ACC112 (cell line): Measurements from ENCODE around the gene NAT14.

Experiments used
- H2AFZ ChIP-seq: fragments of 200-600 bp; sonication (generic); one replicate; pipeline ENCODE4 v1.6.0; 2017; ENCODE audit warnings: antibody characterized with exemption, low read length; ENCODE audit not compliant: unreplicated experiment
- H3K27ac ChIP-seq: fragments of 200-600 bp; sonication (generic); 2 replicates; pipeline ENCODE4 v1.5.1; 2014; ENCODE audit warnings: low read depth, mild to moderate bottlenecking, antibody characterized with exemption, low read length, moderate library complexity
- H3K27me3 ChIP-seq: fragments of 200-600 bp; sonication (generic); 2 replicates; pipeline ENCODE4 v1.6.1; 2014; ENCODE audit warnings: mild to moderate bottlenecking, antibody characterized with exemption, low read length, moderate library complexity, mixed read lengths; ENCODE audit not compliant: insufficient read depth
- H3K36me3 ChIP-seq: fragments of 200-600 bp; sonication (generic); 2 replicates; pipeline ENCODE4 v1.6.1; 2016; ENCODE audit warnings: mild to moderate bottlenecking, antibody characterized with exemption, low read length, moderate library complexity, mixed read lengths; ENCODE audit not compliant: insufficient read depth
- H3K4me1 ChIP-seq: fragments of 200-600 bp; sonication (generic); one replicate; pipeline ENCODE4 v1.6.1; 2016; ENCODE audit warnings: low read length, mixed read lengths; ENCODE audit not compliant: insufficient read depth, unreplicated experiment, control insufficient read depth
- H3K4me3 ChIP-seq: fragments of 200-600 bp; sonication (generic); 2 replicates; pipeline ENCODE4 v1.5.1; 2014; ENCODE audit warnings: mild to moderate bottlenecking, low read depth, low read length
- H3K79me2 ChIP-seq: fragments of 200-600 bp; sonication (generic); one replicate; pipeline ENCODE4 v1.6.0; 2016; ENCODE audit warnings: low read length; ENCODE audit not compliant: control insufficient read depth, unreplicated experiment, insufficient read depth

NAT14 gene

DNA sequence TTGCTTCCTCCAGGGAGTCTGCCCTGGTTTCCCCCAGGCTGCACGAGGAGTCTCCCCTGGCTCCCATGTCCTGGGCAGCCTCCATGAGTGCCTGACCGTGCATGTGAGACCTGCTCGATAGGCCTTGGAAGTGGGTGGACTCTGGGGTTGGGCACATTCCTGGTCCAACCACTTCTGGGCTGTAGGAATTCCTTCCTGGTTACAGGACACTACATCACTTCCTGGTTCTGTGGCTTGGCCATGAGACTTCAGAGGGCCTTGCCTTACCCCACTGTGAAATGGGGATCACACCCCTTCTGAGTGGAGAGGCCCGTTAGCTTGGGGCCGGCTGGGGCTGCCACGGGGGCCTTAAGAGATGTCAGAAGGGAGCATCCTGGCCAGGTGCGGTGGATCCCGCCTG is 12.5 kb upstream of the NAT14 start:
- H3K36me3 ChIP-seq, result no peaks in the 10 kb centered on the region

DNA sequence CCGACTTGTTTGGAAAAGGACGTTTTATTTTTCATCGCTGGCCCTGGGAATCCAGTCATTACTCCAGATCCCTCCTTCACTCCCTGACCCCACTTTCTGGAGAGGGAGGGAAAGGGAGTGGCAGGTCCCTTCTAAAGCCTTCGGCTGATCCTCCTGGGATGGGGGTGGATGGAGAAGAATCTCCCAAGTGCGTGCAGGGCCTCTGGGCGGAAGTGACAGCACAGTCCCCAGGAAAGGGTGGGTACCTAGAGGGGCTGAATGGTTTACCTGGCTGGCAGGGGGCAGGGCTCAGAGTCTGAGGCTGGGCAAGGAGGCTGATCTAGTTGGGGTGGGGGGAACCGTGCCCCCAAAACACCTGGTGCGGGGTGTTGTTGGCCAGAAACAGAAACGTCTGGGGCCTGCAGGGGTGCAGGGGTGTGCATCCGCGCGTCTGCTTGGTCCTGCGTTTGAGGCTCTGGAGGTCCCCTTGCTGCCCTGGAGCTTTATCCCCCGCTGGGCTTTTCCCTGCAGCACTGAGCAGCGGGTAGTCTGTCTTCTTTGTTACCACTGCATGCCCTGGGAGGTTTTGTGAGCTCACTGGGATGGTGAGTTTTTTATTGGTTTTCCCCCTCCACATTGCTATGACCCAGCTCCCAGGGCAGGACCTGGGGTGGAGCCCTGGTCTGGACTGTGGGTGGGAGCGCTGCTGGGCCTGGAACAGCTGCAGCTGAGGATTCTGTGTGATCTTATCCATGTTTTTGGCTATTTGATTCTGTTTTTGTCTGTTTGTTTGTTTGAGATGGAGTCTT is 11.6 kb upstream of the NAT14 start:
- Histone ChIP-seq H3K4me3 (no peak overlapping the region), H2AFZ (no peak overlapping the region), H3K36me3 (no peaks in the 10 kb centered on the region), H3K4me1 (peaks cover 6% of the 10 kb centered on the region), H3K27me3 (no peaks in the 10 kb centered on the region), H3K27ac (no peak overlapping the region), H3K79me2 (peaks cover 8% of the 10 kb centered on the region)

More for the DNA sequence above, 12.5 kb upstream of the NAT14 start:
- no peak overlapping the region for H2AFZ ChIP-seq
- no peak overlapping the region for H3K27ac ChIP-seq
- no peaks in the 10 kb centered on the region for H3K79me2 ChIP-seq
- peaks cover 7% of the 10 kb centered on the region for H3K4me1 ChIP-seq
- H3K4me3 ChIP-seq, result no peak overlapping the region
- no peaks in the 10 kb centered on the region for H3K27me3 ChIP-seq

DNA sequence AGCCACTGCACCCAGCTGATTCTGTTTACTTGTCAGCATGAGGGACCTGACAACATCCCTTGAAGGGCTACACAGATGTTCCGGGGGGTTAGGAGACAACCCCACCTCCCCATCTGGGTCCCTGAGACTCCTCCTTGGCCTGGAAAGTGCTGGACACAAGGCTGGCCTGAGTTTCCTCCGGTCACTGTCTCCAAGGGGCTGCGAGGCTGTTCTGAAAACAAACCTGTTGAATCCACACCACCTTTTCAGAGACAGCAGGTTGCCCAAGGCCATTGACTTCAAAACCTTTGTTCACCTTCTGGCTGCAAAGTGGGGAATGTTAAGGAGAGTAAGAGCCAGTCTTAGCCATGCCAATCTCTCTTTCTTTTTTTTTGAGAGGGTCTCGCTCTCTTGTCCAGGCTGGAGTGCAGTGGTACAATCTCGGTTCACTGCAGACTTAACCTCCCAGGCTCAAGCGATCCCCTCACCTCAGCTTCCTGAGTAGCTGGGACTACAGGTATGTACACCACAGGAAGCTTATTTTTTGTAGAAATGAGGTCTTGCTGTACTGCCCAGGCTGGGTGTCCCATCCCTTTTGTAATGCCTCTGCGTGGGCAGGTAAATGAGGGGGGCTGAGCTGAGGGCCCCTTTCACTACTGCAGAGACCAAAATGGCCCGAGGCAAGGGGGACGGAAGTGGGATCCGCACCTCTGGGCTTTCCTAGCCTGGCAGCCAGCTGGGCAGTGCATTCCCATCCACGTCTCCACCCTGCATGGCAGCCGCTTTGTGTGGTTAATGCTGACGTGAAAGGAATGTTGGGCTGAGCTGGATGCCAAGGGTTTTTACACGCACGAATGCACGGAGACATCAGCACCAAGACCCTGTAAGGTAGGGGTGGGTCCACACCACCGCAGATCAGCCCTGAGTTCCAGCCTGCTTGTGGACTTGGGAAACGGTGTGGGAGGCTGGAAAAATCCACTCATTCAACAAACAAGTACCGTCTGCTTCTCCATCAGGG is 10.4 kb upstream of the NAT14 start:
- Histone ChIP-seq H2AFZ (no peak overlapping the region), H3K4me3 (no peak overlapping the region), H3K4me1 (peaks cover 6% of the 10 kb centered on the region), H3K36me3 (no peaks in the 10 kb centered on the region), H3K79me2 (peaks cover 8% of the 10 kb centered on the region), H3K27ac (no peak overlapping the region), H3K27me3 (no peaks in the 10 kb centered on the region)

DNA sequence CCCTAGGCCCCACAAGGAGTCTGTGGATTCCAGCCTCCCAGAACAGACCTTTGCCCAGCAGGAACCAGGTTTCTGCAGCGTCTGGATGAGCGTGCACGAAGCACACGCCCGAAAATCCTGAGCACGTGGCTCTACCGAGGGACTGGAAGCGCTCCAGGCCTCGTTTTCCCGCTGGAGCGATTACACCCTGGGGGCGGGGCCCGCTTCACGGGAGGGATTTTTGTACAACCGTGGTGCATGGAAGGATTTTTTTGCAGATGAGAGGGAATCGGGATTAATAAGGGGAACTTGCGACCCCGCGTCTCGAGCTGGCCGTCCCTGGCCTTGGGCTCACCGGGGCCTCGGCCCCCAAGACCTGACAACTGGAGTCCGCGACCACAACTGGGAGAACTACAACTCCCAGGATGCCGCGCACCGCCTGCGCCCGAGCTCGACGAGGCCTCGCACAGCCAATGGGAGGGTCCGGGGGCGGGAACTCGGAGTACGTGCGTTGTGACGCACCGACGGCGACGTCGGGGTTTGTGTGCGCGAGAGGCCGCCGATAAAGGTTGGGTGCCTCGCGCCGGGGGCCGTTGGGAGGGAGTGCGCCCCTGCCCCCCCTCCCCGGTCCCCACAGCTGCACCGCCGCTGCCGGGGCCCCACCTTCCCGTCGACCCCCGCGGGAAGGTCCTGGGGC is 8.8 kb upstream of the NAT14 start, which contains the start of gene ZNF628:
TSS of gene ZNF628 (plus strand) at position 518 of the 676 bp plus-strand sequence. CDS start 3,294 bp downstream, outside the sequence.
- H3K4me1 ChIP-seq, result peaks cover 6% of the 10 kb centered on the region
- H3K27ac ChIP-seq, result peak within 1 kb of the TSS; percentile 82
- H3K4me3 ChIP-seq, result peak within 1 kb of the TSS; percentile 92
- H2AFZ ChIP-seq, result peak within 1 kb of the TSS; percentile 70
- H3K27me3 ChIP-seq, result no peaks in the 10 kb centered on the region
- no peaks in the 10 kb centered on the region for H3K36me3 ChIP-seq
- H3K79me2 ChIP-seq, result peaks cover 8% of the 10 kb centered on the region

DNA sequence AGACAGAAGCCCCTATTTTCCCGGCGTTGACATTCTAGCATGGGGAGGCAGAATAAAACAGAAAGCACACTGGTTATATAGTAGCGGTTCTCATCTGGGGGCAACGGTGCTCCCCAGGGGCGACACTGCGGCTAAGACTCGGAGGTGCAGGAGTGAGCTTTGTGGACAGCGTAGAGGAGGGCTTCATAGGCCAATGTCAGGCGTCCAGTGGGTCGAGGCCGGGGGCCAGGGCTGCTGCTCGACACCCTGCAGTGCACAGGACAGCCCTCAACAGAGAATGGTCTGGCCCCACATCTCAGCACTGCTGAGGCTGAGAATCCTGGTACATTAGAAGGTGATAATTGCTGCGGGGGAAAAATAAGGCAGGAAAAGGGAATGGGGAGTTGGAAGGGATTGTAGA is 7.1 kb upstream of the NAT14 start:
- Histone ChIP-seq H2AFZ (no peak overlapping the region), H3K79me2 (peaks cover 8% of the 10 kb centered on the region), H3K36me3 (no peaks in the 10 kb centered on the region), H3K27me3 (no peaks in the 10 kb centered on the region), H3K4me1 (peaks cover 6% of the 10 kb centered on the region), H3K27ac (no peak overlapping the region), H3K4me3 (peak overlapping the region; percentile 92)

DNA sequence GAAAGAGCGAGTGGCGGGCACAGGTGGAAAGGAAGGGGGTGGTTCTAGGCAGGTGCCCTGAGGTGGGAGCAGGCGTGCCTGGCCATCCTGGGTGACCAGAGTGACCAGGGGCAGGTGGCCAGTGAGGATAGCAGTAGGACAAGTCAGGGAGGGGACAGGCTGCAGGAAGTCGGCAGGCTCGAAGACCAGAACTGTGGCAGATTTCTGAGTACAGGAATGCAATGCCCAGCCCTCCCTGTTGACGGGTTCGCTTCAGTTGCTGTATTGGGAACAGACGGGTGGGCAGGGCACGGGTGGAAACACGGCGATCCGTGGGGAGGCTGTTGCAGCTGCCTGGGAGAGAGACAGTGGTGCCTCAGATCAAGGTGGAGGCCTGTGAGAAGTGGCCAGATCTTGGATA is 6.6 kb upstream of the NAT14 start:
- no peaks in the 10 kb centered on the region for H3K27me3 ChIP-seq
- peaks cover 6% of the 10 kb centered on the region for H3K4me1 ChIP-seq
- H3K4me3 ChIP-seq, result no peak overlapping the region
- no peak overlapping the region for H3K27ac ChIP-seq
- H3K36me3 ChIP-seq, result no peaks in the 10 kb centered on the region
- H3K79me2 ChIP-seq, result peaks cover 8% of the 10 kb centered on the region
- H2AFZ ChIP-seq, result no peak overlapping the region

DNA sequence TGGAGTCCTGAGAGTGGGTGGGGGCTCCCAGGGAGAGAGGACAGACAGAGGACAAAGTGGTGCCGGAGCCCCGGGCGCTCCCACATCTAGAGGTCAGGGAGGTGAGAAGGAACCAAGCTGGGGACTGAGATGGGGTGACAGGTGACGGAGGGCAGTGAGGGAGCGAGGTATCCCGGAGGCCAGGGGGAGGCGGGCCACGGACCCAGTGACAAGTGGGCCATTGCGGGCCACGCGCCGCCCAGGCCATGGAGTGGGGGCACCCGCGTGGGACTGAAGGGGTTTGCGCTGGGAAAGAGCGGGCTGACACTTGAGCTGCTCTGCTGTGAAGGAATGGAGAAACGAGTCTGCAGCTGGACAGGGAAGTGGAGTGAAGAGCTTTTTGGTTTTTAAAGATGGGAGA is 5.9 kb upstream of the NAT14 start:
- Histone ChIP-seq H3K4me3 (no peak overlapping the region), H3K79me2 (peaks cover 8% of the 10 kb centered on the region), H3K27ac (no peak overlapping the region), H3K27me3 (no peaks in the 10 kb centered on the region), H3K4me1 (peaks cover 6% of the 10 kb centered on the region), H3K36me3 (no peaks in the 10 kb centered on the region), H2AFZ (no peak overlapping the region)

DNA sequence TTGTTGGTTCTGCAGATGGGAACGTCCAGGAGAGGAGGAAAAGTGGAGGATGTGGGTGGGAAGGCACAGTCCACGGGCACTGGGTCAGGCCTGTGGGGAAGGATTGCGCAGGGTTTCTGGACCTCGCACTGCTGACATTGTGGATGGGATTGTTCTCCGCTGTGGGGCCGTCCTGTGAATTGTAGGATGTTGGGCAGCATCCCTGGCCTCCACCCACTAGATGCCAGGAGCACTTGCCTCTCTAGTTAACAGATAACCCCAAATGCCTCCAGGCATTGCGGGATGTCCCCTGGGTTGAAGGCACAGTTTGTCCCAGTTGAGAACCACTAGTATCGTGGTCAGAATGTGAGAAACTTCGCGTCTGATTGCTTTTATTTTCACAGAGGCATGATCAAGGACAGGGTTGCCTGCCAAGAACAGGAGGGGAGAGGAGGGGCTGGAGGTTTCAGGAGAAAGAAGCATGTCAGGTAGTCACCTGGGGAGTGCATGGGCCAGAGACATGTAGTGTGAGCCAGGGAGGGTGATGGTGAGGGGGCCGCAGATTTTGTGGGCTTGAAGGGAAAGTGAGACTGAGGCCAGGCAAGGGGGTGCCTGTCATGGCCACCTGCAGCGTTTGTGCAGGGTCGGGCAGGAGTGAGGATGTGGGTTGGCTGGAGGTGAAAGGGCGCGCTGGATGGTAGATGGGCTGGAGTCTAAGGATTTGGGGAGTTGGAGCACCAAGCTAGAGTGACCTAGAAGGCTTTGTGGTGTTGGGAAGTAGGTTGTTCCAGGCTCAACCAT is 5.3 kb upstream of the NAT14 start:
- Histone ChIP-seq H3K4me3 (no peak overlapping the region), H3K36me3 (no peaks in the 10 kb centered on the region), H2AFZ (no peak overlapping the region), H3K27me3 (no peaks in the 10 kb centered on the region), H3K4me1 (peaks cover 9% of the 10 kb centered on the region), H3K27ac (no peak overlapping the region), H3K79me2 (peaks cover 8% of the 10 kb centered on the region)

DNA sequence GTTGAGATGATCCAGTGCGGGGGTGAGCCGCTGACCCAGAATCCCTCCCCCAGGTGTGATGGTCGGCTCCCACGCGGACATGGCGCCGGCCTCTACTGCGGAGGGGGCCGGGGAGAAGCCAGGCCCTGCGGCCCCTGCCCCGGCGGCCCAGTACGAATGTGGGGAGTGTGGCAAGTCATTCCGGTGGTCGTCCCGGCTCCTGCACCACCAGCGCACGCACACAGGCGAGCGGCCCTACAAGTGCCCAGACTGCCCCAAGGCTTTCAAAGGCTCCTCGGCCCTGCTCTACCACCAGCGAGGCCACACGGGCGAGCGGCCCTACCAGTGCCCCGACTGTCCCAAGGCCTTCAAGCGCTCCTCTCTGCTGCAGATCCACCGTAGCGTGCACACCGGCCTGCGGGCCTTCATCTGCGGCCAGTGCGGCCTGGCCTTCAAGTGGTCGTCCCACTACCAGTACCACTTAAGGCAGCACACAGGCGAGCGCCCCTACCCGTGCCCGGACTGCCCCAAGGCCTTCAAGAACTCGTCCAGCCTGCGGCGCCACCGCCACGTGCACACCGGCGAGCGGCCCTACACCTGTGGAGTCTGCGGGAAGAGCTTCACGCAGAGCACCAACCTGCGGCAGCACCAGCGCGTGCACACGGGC is 3.7 kb upstream of the NAT14 start:
- Histone ChIP-seq H3K79me2 (peaks cover 13% of the 10 kb centered on the region), H3K27me3 (no peaks in the 10 kb centered on the region), H3K4me3 (no peak overlapping the region), H3K4me1 (peaks cover 15% of the 10 kb centered on the region), H3K36me3 (no peaks in the 10 kb centered on the region), H3K27ac (no peak overlapping the region), H2AFZ (no peak overlapping the region)
